Ishikawa (cell line): ENCODE results near the gene JARID2.

Experiments
- CEBPB ChIP-seq: IDR thresholded peaks from 2 replicates; pipeline ENCODE4 v1.6.1; 2012
- CREB1 ChIP-seq: IDR thresholded peaks from 2 replicates; pipeline ENCODE4 v1.6.1; 2012; ENCODE audit warnings: low read depth
- EGR1 ChIP-seq: IDR thresholded peaks from 2 replicates; pipeline ENCODE4 v1.6.1; 2012
- EP300 ChIP-seq: IDR thresholded peaks from 2 replicates; pipeline ENCODE4 v1.6.1; 2012; ENCODE audit warnings: borderline replicate concordance
- FOXM1 ChIP-seq: IDR thresholded peaks from 2 replicates; pipeline ENCODE4 v1.6.1; 2012; ENCODE audit warnings: low read depth, borderline replicate concordance
- NFIC ChIP-seq: IDR thresholded peaks from 2 replicates; pipeline ENCODE4 v1.6.1; 2012
- RAD21 ChIP-seq: IDR thresholded peaks from 2 replicates; pipeline ENCODE4 v1.6.1; 2012; ENCODE audit warnings: low read depth
- TAF1 ChIP-seq: IDR thresholded peaks from 2 replicates; pipeline ENCODE4 v1.6.1; 2012; ENCODE audit warnings: low read depth, mild to moderate bottlenecking
- TCF12 ChIP-seq: IDR thresholded peaks from 2 replicates; pipeline ENCODE4 v1.6.1; 2012; ENCODE audit warnings: low read depth
- TEAD4 ChIP-seq: IDR thresholded peaks from 2 replicates; pipeline ENCODE4 v1.6.1; 2012
- YY1 ChIP-seq: IDR thresholded peaks from 2 replicates; pipeline ENCODE4 v1.6.1; 2012; ENCODE audit warnings: low read depth
- ZBTB7A ChIP-seq: IDR thresholded peaks from 2 replicates; pipeline ENCODE4 v1.6.1; 2012; ENCODE audit warnings: low read depth
- TF ChIP-seq, protein P1 (sequence below): IDR thresholded peaks from 2 replicates; pipeline ENCODE4 v1.6.1; 2012; ENCODE audit warnings: low read depth, mild to moderate bottlenecking
- TF ChIP-seq, protein P2 (sequence below): IDR thresholded peaks from 2 replicates; pipeline ENCODE4 v1.6.1; 2012
- TF ChIP-seq, protein P3 (sequence below): IDR thresholded peaks from 2 replicates; pipeline ENCODE4 v1.6.1; 2012

Gene JARID2

DNA sequence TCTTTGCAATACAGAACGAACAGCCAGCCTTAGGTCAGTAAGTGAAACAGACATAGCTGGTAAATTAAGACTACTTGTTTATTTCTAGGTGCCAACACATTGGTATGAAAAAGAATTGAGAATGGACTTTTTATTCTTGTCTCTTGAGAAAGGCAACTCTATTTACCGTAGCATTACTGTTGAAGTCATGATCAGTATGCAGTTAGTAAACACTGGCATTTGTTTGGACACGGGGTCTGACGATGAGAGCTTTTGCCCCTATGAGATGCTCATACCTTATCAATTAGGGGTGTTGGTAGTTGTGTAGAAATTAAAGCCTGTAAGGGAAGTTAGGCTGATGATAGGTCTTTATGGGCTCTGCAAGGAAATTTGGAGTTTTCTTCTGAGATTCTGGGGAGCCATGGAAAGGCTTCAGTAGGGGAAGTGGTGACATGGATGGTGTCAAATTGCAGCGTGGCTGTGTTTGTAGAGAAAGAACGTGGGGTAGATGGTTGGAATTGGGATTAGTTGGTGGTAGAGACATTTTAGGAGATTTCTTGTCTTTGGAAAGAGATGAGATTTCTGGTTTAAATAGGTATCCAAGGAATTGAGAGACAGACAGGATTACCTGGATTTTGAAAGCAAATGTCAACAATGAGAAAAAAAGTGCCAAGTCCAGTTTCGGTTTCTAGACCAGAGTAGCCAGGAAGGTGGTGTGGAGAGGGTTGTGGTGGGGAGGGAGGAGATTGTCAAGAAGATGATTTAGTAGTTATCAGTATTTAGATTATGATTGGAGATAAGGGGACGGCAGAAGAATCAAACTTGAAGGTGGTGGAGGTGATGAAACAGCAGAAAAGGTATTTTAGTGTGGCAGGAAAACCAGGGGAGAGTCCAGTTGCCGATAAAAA is 116.6 kb downstream of the JARID2 start:
- TF ChIP-seq FOXM1: no peak

DNA sequence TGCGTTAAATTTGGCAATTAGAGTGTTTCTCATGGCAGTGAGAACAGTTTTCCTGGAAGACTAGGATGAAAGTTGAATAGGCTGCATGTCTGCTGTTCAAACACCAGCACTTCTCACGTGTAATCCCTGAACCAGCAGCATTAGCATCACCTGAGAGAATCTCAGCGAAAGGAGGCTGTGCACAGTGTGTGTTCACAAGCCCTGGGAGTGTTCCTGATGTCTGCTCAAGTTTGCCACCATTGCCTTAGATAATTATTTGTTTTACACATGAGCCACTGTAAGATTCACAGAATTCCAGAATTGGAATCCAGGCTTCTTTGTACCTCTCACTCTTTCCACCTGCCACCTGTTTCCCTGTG is 117.3 kb downstream of the JARID2 start:
- TF ChIP-seq RAD21 (no peak), EP300 (no peak), CREB1 (no peak), EGR1 (no peak), TEAD4 (no peak), NFIC (no peak), TAF1 (no peak), TCF12 (no peak), YY1 (no peak), FOXM1 (no peak), CEBPB (no peak), ZBTB7A (no peak)
- TF ChIP-seq, protein P1, sequence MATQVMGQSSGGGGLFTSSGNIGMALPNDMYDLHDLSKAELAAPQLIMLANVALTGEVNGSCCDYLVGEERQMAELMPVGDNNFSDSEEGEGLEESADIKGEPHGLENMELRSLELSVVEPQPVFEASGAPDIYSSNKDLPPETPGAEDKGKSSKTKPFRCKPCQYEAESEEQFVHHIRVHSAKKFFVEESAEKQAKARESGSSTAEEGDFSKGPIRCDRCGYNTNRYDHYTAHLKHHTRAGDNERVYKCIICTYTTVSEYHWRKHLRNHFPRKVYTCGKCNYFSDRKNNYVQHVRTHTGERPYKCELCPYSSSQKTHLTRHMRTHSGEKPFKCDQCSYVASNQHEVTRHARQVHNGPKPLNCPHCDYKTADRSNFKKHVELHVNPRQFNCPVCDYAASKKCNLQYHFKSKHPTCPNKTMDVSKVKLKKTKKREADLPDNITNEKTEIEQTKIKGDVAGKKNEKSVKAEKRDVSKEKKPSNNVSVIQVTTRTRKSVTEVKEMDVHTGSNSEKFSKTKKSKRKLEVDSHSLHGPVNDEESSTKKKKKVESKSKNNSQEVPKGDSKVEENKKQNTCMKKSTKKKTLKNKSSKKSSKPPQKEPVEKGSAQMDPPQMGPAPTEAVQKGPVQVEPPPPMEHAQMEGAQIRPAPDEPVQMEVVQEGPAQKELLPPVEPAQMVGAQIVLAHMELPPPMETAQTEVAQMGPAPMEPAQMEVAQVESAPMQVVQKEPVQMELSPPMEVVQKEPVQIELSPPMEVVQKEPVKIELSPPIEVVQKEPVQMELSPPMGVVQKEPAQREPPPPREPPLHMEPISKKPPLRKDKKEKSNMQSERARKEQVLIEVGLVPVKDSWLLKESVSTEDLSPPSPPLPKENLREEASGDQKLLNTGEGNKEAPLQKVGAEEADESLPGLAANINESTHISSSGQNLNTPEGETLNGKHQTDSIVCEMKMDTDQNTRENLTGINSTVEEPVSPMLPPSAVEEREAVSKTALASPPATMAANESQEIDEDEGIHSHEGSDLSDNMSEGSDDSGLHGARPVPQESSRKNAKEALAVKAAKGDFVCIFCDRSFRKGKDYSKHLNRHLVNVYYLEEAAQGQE: no peak
- TF ChIP-seq, protein P2, sequence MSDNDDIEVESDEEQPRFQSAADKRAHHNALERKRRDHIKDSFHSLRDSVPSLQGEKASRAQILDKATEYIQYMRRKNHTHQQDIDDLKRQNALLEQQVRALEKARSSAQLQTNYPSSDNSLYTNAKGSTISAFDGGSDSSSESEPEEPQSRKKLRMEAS: no peak
- TF ChIP-seq, protein P3, sequence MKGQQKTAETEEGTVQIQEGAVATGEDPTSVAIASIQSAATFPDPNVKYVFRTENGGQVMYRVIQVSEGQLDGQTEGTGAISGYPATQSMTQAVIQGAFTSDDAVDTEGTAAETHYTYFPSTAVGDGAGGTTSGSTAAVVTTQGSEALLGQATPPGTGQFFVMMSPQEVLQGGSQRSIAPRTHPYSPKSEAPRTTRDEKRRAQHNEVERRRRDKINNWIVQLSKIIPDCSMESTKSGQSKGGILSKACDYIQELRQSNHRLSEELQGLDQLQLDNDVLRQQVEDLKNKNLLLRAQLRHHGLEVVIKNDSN: no peak

DNA sequence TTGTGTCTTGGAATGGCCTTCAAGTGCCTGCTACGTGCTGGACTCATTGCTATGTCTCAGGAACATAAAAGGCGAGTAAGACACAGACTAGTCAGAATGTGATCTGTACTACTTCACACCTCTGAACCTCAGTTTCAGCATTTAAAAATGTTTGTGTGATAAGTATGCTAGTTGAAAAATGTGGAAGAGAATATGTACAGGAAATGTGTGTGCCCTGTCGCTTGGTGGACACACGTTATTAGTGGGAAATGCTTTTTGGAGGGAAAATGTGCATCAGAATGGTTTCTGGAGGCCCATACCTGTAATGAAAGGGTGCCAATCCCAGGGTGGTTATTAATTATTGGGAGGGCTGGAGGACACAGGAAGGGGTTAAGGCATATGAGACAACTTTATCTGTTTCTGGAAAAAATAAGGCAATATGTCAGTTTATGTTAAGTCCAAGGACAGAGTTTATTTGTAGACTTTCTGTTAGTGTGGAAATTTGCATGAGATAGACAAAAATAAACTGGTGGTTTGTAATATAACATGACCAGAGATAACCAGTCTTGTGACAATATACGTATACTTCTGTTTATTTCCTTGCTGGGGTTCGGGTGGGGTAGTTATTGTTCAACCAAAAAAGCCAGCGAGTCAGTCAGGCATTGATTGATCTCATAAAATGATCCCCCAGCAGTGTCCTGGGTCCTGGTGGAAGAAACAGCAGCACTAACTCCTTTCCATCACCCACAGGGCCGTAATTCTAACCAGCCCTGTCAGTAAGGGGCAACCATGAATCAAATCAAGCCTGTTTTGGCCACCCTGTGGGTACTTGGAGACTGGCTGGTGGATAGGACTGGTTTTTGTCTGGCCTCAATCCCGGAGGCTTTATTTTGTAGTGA is 117.9 kb downstream of the JARID2 start:
- TF ChIP-seq EGR1 (no peak), NFIC (no peak), YY1 (no peak), FOXM1 (no peak), TCF12 (no peak), TEAD4 (no peak)
- TF ChIP-seq, protein P2: no peak

DNA sequence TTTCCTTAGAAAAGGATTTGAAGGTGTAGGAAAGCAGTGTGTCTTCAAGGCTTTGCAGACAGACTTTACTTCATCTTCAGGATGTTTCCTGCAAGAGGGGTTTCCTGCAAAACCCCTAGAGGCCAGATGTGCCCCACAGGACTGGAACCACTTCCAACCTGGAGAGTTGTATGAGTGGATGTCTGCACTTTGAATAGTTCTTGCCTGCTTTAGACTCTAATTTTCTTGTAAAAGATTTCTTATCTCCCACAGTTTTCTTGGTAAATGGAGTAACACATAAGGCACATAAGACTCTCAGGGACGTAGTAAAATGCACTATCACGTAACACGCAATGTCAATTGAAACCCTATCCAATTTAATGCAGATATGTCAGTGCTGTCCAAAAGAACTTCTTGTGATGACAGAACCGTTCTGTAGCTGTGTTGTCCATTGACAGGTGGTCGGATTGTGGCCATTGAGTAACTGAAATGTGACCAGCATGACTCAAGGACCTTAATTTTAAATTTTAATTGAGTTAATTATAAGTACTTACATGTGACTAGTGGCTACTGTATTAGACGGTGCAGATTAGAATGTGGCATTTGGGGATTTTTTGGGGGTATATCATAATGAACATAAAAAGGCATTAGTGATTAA is 118.7 kb downstream of the JARID2 start:
- no peak for TF ChIP-seq FOXM1
- TF ChIP-seq CEBPB: no peak
- TF ChIP-seq EP300: no peak
- TF ChIP-seq ZBTB7A: no peak
- TF ChIP-seq EGR1: no peak
- TF ChIP-seq, protein P1: no peak
- no peak for TF ChIP-seq TCF12
- no peak for TF ChIP-seq CREB1
- TF ChIP-seq NFIC: no peak
- TF ChIP-seq YY1: no peak

DNA sequence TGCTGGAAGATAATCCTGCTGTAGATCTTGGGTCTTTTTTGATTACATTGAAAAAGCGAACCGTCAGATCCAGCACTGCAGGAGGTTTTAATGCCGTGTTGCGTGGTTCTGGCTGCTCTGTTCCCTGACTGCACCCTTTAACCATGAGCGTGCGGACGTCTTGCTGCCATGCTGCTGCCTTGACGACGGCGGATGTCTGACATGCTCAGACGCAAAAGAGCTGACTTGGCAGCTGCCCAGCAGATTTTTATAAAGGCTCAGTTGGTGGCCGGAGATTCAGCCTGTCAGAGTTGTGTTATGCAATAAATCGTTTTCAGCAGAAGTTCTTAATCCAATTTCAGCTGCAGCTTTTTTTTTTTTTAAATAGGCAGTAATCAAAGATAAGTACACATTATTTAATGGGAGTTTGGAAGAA is 119.4 kb downstream of the JARID2 start:
- TF ChIP-seq NFIC: peak; percentile 78
- peak; percentile 84 for TF ChIP-seq CEBPB
- TF ChIP-seq, protein P2: peak; percentile 76
- TF ChIP-seq EP300: no peak
- TF ChIP-seq TEAD4: 0 out of 2 replicates have a peak, but pooled peaks have one; percentile 16
